HepG2 (cell line): Measurements from ENCODE around the gene NSFL1C. TPM values are rescaled to one million over a fixed set of nuclear protein-coding genes. Genes with fewer than 3 reads are reported as not detected.

Experiments used
- ARNT2 ChIP-seq: sonication (generic); formaldehyde crosslinking; IDR thresholded peaks from 2 replicates; pipeline ENCODE4 v1.8.0; 2022; ENCODE audit warnings: mild to moderate bottlenecking, low read depth, missing genetic modification reagents, moderate library complexity
- CCDC6 ChIP-seq: sonication (generic); formaldehyde crosslinking; IDR thresholded peaks from 2 replicates; pipeline ENCODE4 v1.8.1; 2022; ENCODE audit warnings: mild to moderate bottlenecking, missing genetic modification reagents, moderate library complexity
- DMAP1 ChIP-seq: IDR thresholded peaks from 2 replicates; pipeline ENCODE4 v1.6.1; 2016
- GTF3A ChIP-seq: sonication (generic); formaldehyde crosslinking; conservative IDR thresholded peaks from 2 replicates; pipeline ENCODE4 v1.4.0; 2020; ENCODE audit warnings: mild to moderate bottlenecking, missing genetic modification reagents
- HOXA3 ChIP-seq: sonication (generic); formaldehyde crosslinking; IDR thresholded peaks from 2 replicates; pipeline ENCODE4 v1.5.0; 2020; ENCODE audit warnings: missing genetic modification reagents
- KLF13 ChIP-seq: sonication (generic); formaldehyde crosslinking; IDR thresholded peaks from 2 replicates; pipeline ENCODE4 v1.4.0; 2020; ENCODE audit warnings: mild to moderate bottlenecking, missing genetic modification reagents
- KMT2B ChIP-seq: IDR thresholded peaks from 2 replicates; pipeline ENCODE4 v1.6.1; 2016; ENCODE audit warnings: missing genetic modification reagents, missing compliant biosample characterization
- MAFK ChIP-seq, 2 experiments: IDR thresholded peaks in 1 of 2; conservative IDR thresholded peaks in 1 of 2; 2 replicates each; pipeline ENCODE4 v1.6.1; 2011; ENCODE audit warnings: improper control_type of control experiment in 2 of 2, low read length in 2 of 2
- MTA3 ChIP-seq: sonication (generic); formaldehyde crosslinking; IDR thresholded peaks from 2 replicates; pipeline ENCODE4 v1.4.0; 2020; ENCODE audit warnings: missing genetic modification reagents
- NR2F2 ChIP-seq: IDR thresholded peaks from 2 replicates; pipeline ENCODE4 v1.6.1; 2012; ENCODE audit warnings: low read depth, inconsistent platforms, borderline replicate concordance
- RBM39 ChIP-seq: fragments of 200-400 bp; formaldehyde crosslinking; IDR thresholded peaks from one replicate; pipeline ENCODE4 v1.6.1; 2018; ENCODE audit warnings: antibody characterized with exemption, mild to moderate bottlenecking, low read depth, low read length; ENCODE audit not compliant: poor library complexity, severe bottlenecking
- ZKSCAN1 ChIP-seq: fragments of 150-350 bp; IDR thresholded peaks from 2 replicates; pipeline ENCODE4 v1.6.1; 2014; ENCODE audit warnings: low read length
- ZNF205 ChIP-seq: IDR thresholded peaks from 2 replicates; pipeline ENCODE4 v1.6.1; 2018; ENCODE audit warnings: missing biosample characterization, missing genetic modification reagents
- ZNF224 ChIP-seq: sonication (generic); formaldehyde crosslinking; IDR thresholded peaks from 2 replicates; pipeline ENCODE4 v1.5.0; 2020; ENCODE audit warnings: mild to moderate bottlenecking, missing genetic modification reagents
- ZNF30 ChIP-seq: sonication (generic); formaldehyde crosslinking; IDR thresholded peaks from 2 replicates; pipeline ENCODE4 v1.5.0; 2020; ENCODE audit warnings: mild to moderate bottlenecking, missing genetic modification reagents
- ZNF382 ChIP-seq: sonication (generic); formaldehyde crosslinking; IDR thresholded peaks from 2 replicates; pipeline ENCODE4 v1.5.0; 2020; ENCODE audit warnings: missing genetic modification reagents, mild to moderate bottlenecking, borderline replicate concordance
- ZNF552 ChIP-seq: sonication (generic); formaldehyde crosslinking; IDR thresholded peaks from 2 replicates; pipeline ENCODE4 v1.9.0; 2022; ENCODE audit warnings: missing genetic modification reagents, mild to moderate bottlenecking, borderline replicate concordance
- ZNF780A ChIP-seq: sonication (generic); formaldehyde crosslinking; IDR thresholded peaks from 2 replicates; pipeline ENCODE4 v1.8.0; 2022; ENCODE audit warnings: mild to moderate bottlenecking, missing genetic modification reagents, moderate library complexity
- ZNF883 ChIP-seq: sonication (generic); formaldehyde crosslinking; IDR thresholded peaks from 2 replicates; pipeline ENCODE4 v1.5.1; 2020; ENCODE audit warnings: mild to moderate bottlenecking, missing genetic modification reagents; ENCODE audit errors: not compliant biosample characterization
- polyA plus RNA-seq, 8 experiments: library from polyadenylated mRNA; depleted of rRNA in 3 of 8; stranded (reverse) in 7 of 8; unstranded in 1 of 8; fragments of >200 nt; fragmentation: Illumina TruSeq in 4 of 8; extraction: Trizol in 4 of 8; gene quantifications; 2 replicates each; pipeline versions ENCODE4 v1.2.1 to v1.2.3, GENCODE V29; 2011 to 2016; ENCODE audit warnings: low read depth in 4 of 8, missing spikeins in 1 of 8, mixed read lengths in 1 of 8; ENCODE audit not compliant: insufficient read depth in 1 of 8
- total RNA-seq, 5 experiments: library from RNA; depleted of rRNA; stranded (reverse); fragments of >200 nt; fragmentation: Illumina TruSeq; extraction: Trizol; gene quantifications; 2 replicates each; pipeline ENCODE4 v1.2.3, GENCODE V29; 2016; ENCODE audit warnings: low read depth in 1 of 5
- TF ChIP-seq, protein P1 (sequence below): sonication (generic); formaldehyde crosslinking; IDR thresholded peaks from 2 replicates; pipeline ENCODE4 v1.4.0; 2020; ENCODE audit warnings: missing genetic modification reagents
- TF ChIP-seq, protein P2 (sequence below): sonication (generic); formaldehyde crosslinking; IDR thresholded peaks from 2 replicates; pipeline ENCODE4 v1.5.0; 2020; ENCODE audit warnings: mild to moderate bottlenecking, missing genetic modification reagents
- TF ChIP-seq, protein P3 (sequence below): sonication (generic); formaldehyde crosslinking; IDR thresholded peaks from 2 replicates; pipeline ENCODE4 v1.4.0; 2020; ENCODE audit warnings: missing genetic modification reagents, borderline replicate concordance

Gene NSFL1C
- total and polyA plus RNA-seq, 2 of the 13 experiments (the other 11 are each of a cell fraction or from before 2014, with no cell fraction given) = 22.9 to 62.7 TPM

DNA sequence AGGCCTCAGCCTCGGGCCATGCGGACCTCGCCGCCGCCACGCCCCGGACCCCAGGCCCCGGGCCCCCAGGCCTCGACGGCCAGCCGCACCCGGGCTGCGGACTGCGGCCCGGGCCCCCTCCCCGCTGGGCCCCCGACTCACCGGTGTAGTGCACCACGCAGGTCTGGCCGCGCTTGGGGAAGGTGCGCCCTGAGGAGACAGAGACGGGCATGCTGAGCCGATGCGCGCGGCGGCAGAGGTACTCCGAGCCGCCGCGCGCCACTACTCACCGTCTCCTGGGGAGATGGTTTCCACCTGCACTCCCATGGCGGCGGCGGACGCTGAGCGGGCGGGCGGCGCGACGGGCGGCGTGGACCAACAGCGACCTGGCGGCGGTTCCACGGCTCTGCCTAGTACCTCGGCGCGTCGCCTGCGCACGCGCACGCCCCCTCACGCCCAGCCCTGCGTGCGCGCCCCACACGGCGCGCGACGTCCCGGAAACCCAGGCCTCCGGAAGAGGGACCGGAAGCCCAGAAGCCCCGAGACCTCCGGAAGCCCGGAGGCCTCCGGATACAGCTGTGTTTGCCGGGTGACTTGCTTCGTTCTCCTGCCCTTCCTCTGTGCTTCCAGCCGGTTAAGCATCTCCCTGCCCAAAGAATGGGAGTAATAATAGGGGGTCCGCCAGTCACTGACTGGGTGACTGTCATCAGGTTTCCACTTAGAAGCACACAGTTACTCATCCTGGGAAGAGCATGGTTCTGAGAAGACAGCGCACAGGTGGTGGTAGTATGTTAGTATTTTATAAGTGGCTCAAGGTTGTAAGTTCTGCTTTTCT lies 73.7 kb downstream of the NSFL1C start, which contains the start of gene FKBP1A (continued):
- TF ChIP-seq ZNF552 (CRISPR knock-in tag) = no peak; the same call in 1 of the 2 replicates
- TF ChIP-seq RBM39 = peak; percentile 80
- TF ChIP-seq KLF13 (CRISPR knock-in tag) = no peak
- no peak for TF ChIP-seq ZNF224 (CRISPR knock-in tag)
- no peak for TF ChIP-seq NR2F2
- peak; percentile 87; the same call in 1 of the 2 replicates for TF ChIP-seq CCDC6 (CRISPR knock-in tag)
- TF ChIP-seq GTF3A (CRISPR knock-in tag) = 0 out of 2 replicates have a peak, but pooled peaks have one; percentile 57
- TF ChIP-seq, protein P1, sequence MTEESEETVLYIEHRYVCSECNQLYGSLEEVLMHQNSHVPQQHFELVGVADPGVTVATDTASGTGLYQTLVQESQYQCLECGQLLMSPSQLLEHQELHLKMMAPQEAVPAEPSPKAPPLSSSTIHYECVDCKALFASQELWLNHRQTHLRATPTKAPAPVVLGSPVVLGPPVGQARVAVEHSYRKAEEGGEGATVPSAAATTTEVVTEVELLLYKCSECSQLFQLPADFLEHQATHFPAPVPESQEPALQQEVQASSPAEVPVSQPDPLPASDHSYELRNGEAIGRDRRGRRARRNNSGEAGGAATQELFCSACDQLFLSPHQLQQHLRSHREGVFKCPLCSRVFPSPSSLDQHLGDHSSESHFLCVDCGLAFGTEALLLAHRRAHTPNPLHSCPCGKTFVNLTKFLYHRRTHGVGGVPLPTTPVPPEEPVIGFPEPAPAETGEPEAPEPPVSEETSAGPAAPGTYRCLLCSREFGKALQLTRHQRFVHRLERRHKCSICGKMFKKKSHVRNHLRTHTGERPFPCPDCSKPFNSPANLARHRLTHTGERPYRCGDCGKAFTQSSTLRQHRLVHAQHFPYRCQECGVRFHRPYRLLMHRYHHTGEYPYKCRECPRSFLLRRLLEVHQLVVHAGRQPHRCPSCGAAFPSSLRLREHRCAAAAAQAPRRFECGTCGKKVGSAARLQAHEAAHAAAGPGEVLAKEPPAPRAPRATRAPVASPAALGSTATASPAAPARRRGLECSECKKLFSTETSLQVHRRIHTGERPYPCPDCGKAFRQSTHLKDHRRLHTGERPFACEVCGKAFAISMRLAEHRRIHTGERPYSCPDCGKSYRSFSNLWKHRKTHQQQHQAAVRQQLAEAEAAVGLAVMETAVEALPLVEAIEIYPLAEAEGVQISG (CRISPR knock-in tag) = peak; percentile 96
- TF ChIP-seq ZNF883 = peak; percentile 12
- peak; percentile 91 for TF ChIP-seq ARNT2
- peak; percentile 94 for TF ChIP-seq HOXA3 (CRISPR knock-in tag)
- TF ChIP-seq, protein P2, sequence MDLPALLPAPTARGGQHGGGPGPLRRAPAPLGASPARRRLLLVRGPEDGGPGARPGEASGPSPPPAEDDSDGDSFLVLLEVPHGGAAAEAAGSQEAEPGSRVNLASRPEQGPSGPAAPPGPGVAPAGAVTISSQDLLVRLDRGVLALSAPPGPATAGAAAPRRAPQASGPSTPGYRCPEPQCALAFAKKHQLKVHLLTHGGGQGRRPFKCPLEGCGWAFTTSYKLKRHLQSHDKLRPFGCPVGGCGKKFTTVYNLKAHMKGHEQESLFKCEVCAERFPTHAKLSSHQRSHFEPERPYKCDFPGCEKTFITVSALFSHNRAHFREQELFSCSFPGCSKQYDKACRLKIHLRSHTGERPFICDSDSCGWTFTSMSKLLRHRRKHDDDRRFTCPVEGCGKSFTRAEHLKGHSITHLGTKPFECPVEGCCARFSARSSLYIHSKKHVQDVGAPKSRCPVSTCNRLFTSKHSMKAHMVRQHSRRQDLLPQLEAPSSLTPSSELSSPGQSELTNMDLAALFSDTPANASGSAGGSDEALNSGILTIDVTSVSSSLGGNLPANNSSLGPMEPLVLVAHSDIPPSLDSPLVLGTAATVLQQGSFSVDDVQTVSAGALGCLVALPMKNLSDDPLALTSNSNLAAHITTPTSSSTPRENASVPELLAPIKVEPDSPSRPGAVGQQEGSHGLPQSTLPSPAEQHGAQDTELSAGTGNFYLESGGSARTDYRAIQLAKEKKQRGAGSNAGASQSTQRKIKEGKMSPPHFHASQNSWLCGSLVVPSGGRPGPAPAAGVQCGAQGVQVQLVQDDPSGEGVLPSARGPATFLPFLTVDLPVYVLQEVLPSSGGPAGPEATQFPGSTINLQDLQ (CRISPR knock-in tag) = 0 out of 2 replicates have a peak, but pooled peaks have one; percentile 15
- TF ChIP-seq ZKSCAN1 = no peak; the same call in 1 of the 2 replicates
- TF ChIP-seq MTA3 (CRISPR knock-in tag) = no peak
- TF ChIP-seq DMAP1 (CRISPR knock-in tag) = peak; percentile 89
- TF ChIP-seq ZNF780A (CRISPR knock-in tag) = no peak
- TF ChIP-seq ZNF205 (CRISPR knock-in tag) = peak; percentile 79; the same call in 1 of the 2 replicates
- TF ChIP-seq, protein P3, sequence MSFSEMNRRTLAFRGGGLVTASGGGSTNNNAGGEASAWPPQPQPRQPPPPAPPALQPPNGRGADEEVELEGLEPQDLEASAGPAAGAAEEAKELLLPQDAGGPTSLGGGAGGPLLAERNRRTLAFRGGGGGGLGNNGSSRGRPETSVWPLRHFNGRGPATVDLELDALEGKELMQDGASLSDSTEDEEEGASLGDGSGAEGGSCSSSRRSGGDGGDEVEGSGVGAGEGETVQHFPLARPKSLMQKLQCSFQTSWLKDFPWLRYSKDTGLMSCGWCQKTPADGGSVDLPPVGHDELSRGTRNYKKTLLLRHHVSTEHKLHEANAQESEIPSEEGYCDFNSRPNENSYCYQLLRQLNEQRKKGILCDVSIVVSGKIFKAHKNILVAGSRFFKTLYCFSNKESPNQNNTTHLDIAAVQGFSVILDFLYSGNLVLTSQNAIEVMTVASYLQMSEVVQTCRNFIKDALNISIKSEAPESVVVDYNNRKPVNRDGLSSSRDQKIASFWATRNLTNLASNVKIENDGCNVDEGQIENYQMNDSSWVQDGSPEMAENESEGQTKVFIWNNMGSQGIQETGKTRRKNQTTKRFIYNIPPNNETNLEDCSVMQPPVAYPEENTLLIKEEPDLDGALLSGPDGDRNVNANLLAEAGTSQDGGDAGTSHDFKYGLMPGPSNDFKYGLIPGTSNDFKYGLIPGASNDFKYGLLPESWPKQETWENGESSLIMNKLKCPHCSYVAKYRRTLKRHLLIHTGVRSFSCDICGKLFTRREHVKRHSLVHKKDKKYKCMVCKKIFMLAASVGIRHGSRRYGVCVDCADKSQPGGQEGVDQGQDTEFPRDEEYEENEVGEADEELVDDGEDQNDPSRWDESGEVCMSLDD (CRISPR knock-in tag) = no peak
- peak; percentile 91 for TF ChIP-seq KMT2B
- TF ChIP-seq MAFK (conservative IDR thresholded peaks at IDR 0.05 in 1 of 2, IDR thresholded peaks at IDR 0.05 in 1 of 2; ENCODE audit: low read length in 2 of 2) = no peak
- no peak for TF ChIP-seq ZNF382 (CRISPR knock-in tag)
- no peak for TF ChIP-seq ZNF30 (CRISPR knock-in tag)
